Liver (tissue), 9 donors: Measurements from ENCODE around the gene HOMER1. TPM values are rescaled to one million over a fixed set of nuclear protein-coding genes. Genes with fewer than 3 reads are reported as not detected.

ENCODE experiments used
- DNase-seq: peaks from one replicate; pipeline ENCODE4 v3.0.0-alpha.2; 2017; ENCODE audit warnings: low spot score
- H3K27ac ChIP-seq, 2 donors: one replicate each; pipeline ENCODE4 v1.7.0; 2013; ENCODE audit warnings: inconsistent platforms in 2 of 2, low read length in 2 of 2, control low read depth in 1 of 2, low read depth in 1 of 2, mild to moderate bottlenecking in 1 of 2
- H3K27me3 ChIP-seq, 4 donors: one replicate each; pipeline versions ENCODE4 v1.6.1 to v1.7.0; 2013; ENCODE audit warnings: low read length in 3 of 4, inconsistent platforms in 1 of 4, mild to moderate bottlenecking in 1 of 4, moderate library complexity in 1 of 4; ENCODE audit not compliant: control insufficient read depth in 4 of 4, insufficient read depth in 4 of 4
- H3K36me3 ChIP-seq, 4 donors: one replicate each; pipeline versions ENCODE4 v1.6.1 to v1.7.0; 2013; ENCODE audit warnings: low read length in 3 of 4, mild to moderate bottlenecking in 3 of 4, low read depth in 1 of 4, moderate library complexity in 1 of 4; ENCODE audit not compliant: control insufficient read depth in 4 of 4, insufficient read depth in 3 of 4
- H3K4me1 ChIP-seq, 4 donors: one replicate each; pipeline versions ENCODE4 v1.6.1 to v1.7.0; 2013; ENCODE audit warnings: low read length in 3 of 4, mild to moderate bottlenecking in 3 of 4, moderate library complexity in 1 of 4; ENCODE audit not compliant: control insufficient read depth in 4 of 4, insufficient read depth in 4 of 4
- H3K4me3 ChIP-seq, 3 donors: one replicate each; pipeline versions ENCODE4 v1.6.1 to v1.7.0; 2013; ENCODE audit warnings: low read length in 3 of 3, control low read depth in 1 of 3, low read depth in 1 of 3, mild to moderate bottlenecking in 1 of 3
- H3K9ac ChIP-seq, 2 donors: one replicate each; pipeline ENCODE4 v1.7.0; 2013; ENCODE audit warnings: low read length in 2 of 2, mild to moderate bottlenecking in 2 of 2, moderate library complexity in 2 of 2, control low read depth in 1 of 2, low read depth in 1 of 2
- H3K9me3 ChIP-seq, 4 donors: one replicate each; pipeline versions ENCODE4 v1.6.1 to v1.7.0; 2013; ENCODE audit warnings: low read length in 3 of 4; ENCODE audit not compliant: control insufficient read depth in 4 of 4
- ATF3 ChIP-seq: IDR thresholded peaks from 2 replicates; pipeline ENCODE4 v1.6.1; 2016; ENCODE audit warnings: antibody characterized with exemption
- EGR1 ChIP-seq, 2 donors: IDR thresholded peaks; 2 replicates each; pipeline ENCODE4 v1.6.1; 2016 to 2018; ENCODE audit warnings: antibody characterized with exemption in 2 of 2, low read depth in 2 of 2
- FOXA1 ChIP-seq: IDR thresholded peaks from 2 replicates; pipeline ENCODE4 v1.6.1; 2016; ENCODE audit warnings: antibody characterized with exemption
- FOXA2 ChIP-seq: IDR thresholded peaks from 2 replicates; pipeline ENCODE4 v1.6.1; 2016; ENCODE audit warnings: antibody characterized with exemption
- GABPA ChIP-seq, 2 donors: IDR thresholded peaks in 1 of 2; conservative IDR thresholded peaks in 1 of 2; 2 replicates each; pipeline ENCODE4 v1.6.1; 2016; ENCODE audit warnings: antibody characterized with exemption in 2 of 2, mild to moderate bottlenecking in 1 of 2, moderate library complexity in 1 of 2
- HNF4A ChIP-seq, 2 donors: conservative IDR thresholded peaks; 2 replicates each; pipeline ENCODE4 v1.6.1; 2016; ENCODE audit warnings: antibody characterized with exemption in 2 of 2, mild to moderate bottlenecking in 2 of 2
- HNF4G ChIP-seq: IDR thresholded peaks from 2 replicates; pipeline ENCODE4 v1.6.1; 2016; ENCODE audit warnings: antibody characterized with exemption
- JUND ChIP-seq, 2 donors: IDR thresholded peaks; 2 replicates each; pipeline ENCODE4 v1.6.1; 2016; ENCODE audit warnings: antibody characterized with exemption in 2 of 2
- NR2F2 ChIP-seq: IDR thresholded peaks from 2 replicates; pipeline ENCODE4 v1.6.1; 2016; ENCODE audit warnings: antibody characterized with exemption
- RAD21 ChIP-seq, 2 donors: IDR thresholded peaks; 2 replicates each; pipeline ENCODE4 v1.6.1; 2016; ENCODE audit warnings: antibody characterized with exemption in 2 of 2, mild to moderate bottlenecking in 2 of 2
- REST ChIP-seq: IDR thresholded peaks from 2 replicates; pipeline ENCODE4 v1.6.1; 2016; ENCODE audit warnings: antibody characterized with exemption, mild to moderate bottlenecking
- RXRA ChIP-seq, 2 donors: IDR thresholded peaks; 2 replicates each; pipeline ENCODE4 v1.6.1; 2017 to 2018; ENCODE audit warnings: antibody characterized with exemption in 2 of 2, mild to moderate bottlenecking in 1 of 2
- SP1 ChIP-seq: IDR thresholded peaks from 2 replicates; pipeline ENCODE4 v1.6.1; 2018; ENCODE audit warnings: antibody characterized with exemption, mild to moderate bottlenecking
- TAF1 ChIP-seq: conservative IDR thresholded peaks from 2 replicates; pipeline ENCODE4 v1.6.1; 2016; ENCODE audit warnings: antibody characterized with exemption, mild to moderate bottlenecking
- YY1 ChIP-seq: IDR thresholded peaks from 2 replicates; pipeline ENCODE4 v1.6.1; 2016; ENCODE audit warnings: antibody characterized with exemption, mild to moderate bottlenecking
- ZBTB33 ChIP-seq: IDR thresholded peaks from 2 replicates; pipeline ENCODE4 v1.6.1; 2016; ENCODE audit warnings: antibody characterized with exemption
- WGBS: extraction: QIAGEN DNeasy Blood & Tissue Kit; methylation state at CpG from one replicate; pipeline ENCODE4 v1.1.7; 2013; 5-methylcytosine and 5-hydroxymethylcytosine counted together
- polyA plus RNA-seq, 2 donors: library from polyadenylated mRNA; stranded (reverse) in 1 of 2; unstranded in 1 of 2; fragments of 200-250 nt in 1 of 2; fragments of >200 nt in 1 of 2; fragmentation: Nextera tagmentation in 1 of 2; extraction: Ambion mirVana in 1 of 2; gene quantifications; one replicate each; pipeline versions ENCODE4 v1.2.1 to v1.2.3, GENCODE V29; 2013 to 2015
- total RNA-seq, 2 donors: library from RNA; depleted of rRNA; stranded (reverse); fragments of >200 nt; gene quantifications; one replicate each; pipeline ENCODE4 v1.2.3, GENCODE V29; 2014
- TF ChIP-seq, protein P1 (sequence below): IDR thresholded peaks from 2 replicates; pipeline ENCODE4 v1.6.1; 2016; ENCODE audit warnings: antibody characterized with exemption
- TF ChIP-seq, protein P2 (sequence below): fragments of 150-350 bp; IDR thresholded peaks from 2 replicates; pipeline ENCODE4 v1.5.1; 2017; ENCODE audit warnings: improper control_type of control experiment, low read depth, low read length; ENCODE audit not compliant: missing input control
- donor health status: healthy.
- donor health status: healthy.
- donor health status: healthy.
- donor health status: healthy.
- donor health status: healthy.

The HOMER1 gene
- total and polyA plus RNA-seq, 4 donors: 0.33 to 8.7 (median 1.2) TPM

DNA sequence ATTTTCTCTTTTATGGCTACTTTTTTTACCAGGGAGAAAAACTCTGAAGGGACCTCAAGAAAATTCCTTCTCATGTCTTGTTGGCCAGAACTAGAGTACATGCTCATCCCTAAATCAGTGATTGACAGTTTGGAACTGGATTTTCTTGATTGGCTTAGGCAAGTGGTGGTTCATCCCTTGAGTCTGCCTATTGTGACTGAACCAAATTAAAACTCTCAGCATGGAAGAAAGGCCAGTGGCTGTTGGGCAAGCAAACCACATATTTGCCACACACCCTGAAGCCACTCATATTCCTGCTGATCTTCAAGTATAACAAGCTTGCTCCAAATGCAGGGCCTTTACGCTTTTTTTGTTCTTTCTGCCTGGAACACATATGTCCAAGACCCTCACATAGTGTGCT is 7.2 kb upstream of the HOMER1 start:
- no peaks in the 10 kb centered on the region for H3K27me3 ChIP-seq
- H3K9ac ChIP-seq: no peak overlapping the region
- no peak overlapping the region for H3K4me3 ChIP-seq
- no peaks in the 10 kb centered on the region for H3K4me1 ChIP-seq
- no peak for DNase-seq
- peaks cover 0 to 8% (median 2%) of the 10 kb centered on the region in 4 donors for H3K9me3 ChIP-seq
- 95% methylated on average over 1 of the region's 1 CpG for WGBS
- H3K27ac ChIP-seq: no peak overlapping the region
- TF ChIP-seq FOXA1 (no peak), NR2F2 (no peak), RXRA (IDR thresholded peaks at IDR 0.05) (no peak), SP1 (no peak), EGR1 (IDR thresholded peaks at IDR 0.05; ENCODE audit: low read depth in 2 of 2) (no peak), ATF3 (no peak), GABPA (IDR thresholded peaks at IDR 0.05 in 1 of 2, conservative IDR thresholded peaks at IDR 0.05 in 1 of 2) (no peak), HNF4G (no peak), HNF4A (conservative IDR thresholded peaks at IDR 0.05) (no peak), YY1 (no peak), RAD21 (IDR thresholded peaks at IDR 0.05) (no peak), TAF1 (no peak), FOXA2 (no peak)
- TF ChIP-seq, protein P1, sequence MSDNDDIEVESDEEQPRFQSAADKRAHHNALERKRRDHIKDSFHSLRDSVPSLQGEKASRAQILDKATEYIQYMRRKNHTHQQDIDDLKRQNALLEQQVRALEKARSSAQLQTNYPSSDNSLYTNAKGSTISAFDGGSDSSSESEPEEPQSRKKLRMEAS: no peak
- TF ChIP-seq, protein P2, sequence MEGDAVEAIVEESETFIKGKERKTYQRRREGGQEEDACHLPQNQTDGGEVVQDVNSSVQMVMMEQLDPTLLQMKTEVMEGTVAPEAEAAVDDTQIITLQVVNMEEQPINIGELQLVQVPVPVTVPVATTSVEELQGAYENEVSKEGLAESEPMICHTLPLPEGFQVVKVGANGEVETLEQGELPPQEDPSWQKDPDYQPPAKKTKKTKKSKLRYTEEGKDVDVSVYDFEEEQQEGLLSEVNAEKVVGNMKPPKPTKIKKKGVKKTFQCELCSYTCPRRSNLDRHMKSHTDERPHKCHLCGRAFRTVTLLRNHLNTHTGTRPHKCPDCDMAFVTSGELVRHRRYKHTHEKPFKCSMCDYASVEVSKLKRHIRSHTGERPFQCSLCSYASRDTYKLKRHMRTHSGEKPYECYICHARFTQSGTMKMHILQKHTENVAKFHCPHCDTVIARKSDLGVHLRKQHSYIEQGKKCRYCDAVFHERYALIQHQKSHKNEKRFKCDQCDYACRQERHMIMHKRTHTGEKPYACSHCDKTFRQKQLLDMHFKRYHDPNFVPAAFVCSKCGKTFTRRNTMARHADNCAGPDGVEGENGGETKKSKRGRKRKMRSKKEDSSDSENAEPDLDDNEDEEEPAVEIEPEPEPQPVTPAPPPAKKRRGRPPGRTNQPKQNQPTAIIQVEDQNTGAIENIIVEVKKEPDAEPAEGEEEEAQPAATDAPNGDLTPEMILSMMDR: no peak
- H3K36me3 ChIP-seq: no peaks in the 10 kb centered on the region

DNA sequence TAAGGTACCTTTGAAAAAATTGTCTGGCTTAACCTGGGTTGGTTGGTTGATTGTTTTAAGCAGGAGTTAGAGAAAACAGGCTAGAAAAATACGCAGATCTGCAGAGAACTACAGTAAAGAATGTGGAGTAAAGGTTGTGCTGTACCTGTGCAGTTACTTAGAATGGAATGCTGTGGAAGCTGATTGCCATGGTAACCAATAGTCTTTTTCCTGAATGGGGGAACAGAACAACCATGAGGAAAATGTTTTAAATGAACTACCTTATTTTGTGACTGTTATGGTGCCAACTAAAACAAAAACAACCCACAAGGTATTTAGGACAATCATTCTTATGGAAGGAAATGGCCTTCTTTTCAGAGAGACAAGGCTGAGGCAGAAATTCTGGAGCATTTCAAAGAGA is 4.8 kb upstream of the HOMER1 start:
- Histone ChIP-seq H3K27me3 (no peaks in the 10 kb centered on the region), H3K9me3 (no peaks in the 10 kb centered on the region), H3K9ac (no peak overlapping the region), H3K27ac (no peak overlapping the region), H3K4me3 (no peak overlapping the region), H3K36me3 (no peaks in the 10 kb centered on the region), H3K4me1 (peaks cover 0 to 6% (median 1%) of the 10 kb centered on the region in 4 donors)
- WGBS: 91% methylated on average over 1 of the region's 1 CpG
- DNase-seq: no peak
- TF ChIP-seq EGR1 (IDR thresholded peaks at IDR 0.05; ENCODE audit: low read depth in 2 of 2): no peak
- no peak for TF ChIP-seq REST
- no peak for TF ChIP-seq HNF4A (conservative IDR thresholded peaks at IDR 0.05)
- TF ChIP-seq YY1: no peak
- TF ChIP-seq, protein P2: no peak
- no peak for TF ChIP-seq JUND (IDR thresholded peaks at IDR 0.05)
- TF ChIP-seq FOXA1: no peak
- TF ChIP-seq RXRA (IDR thresholded peaks at IDR 0.05): no peak
- TF ChIP-seq RAD21 (IDR thresholded peaks at IDR 0.05): no peak
- TF ChIP-seq HNF4G: no peak
- TF ChIP-seq, protein P1: no peak
- TF ChIP-seq FOXA2: no peak
- no peak for TF ChIP-seq GABPA (IDR thresholded peaks at IDR 0.05 in 1 of 2, conservative IDR thresholded peaks at IDR 0.05 in 1 of 2)
- TF ChIP-seq SP1: no peak
- TF ChIP-seq TAF1: no peak
- TF ChIP-seq NR2F2: no peak
- TF ChIP-seq ZBTB33: no peak
- TF ChIP-seq ATF3: no peak
